T-helper 1 cell treated with Interleukin-12 subunit alpha and Interleukin-12 subunit beta and Interleukin-4 antibody, amounts not matched to agents 30 ng/mL and 1 ng/mL, for 36 hours (primary cell): ENCODE measurements around the gene RTP5. TPM values are rescaled to one million over a fixed set of nuclear protein-coding genes. Genes with fewer than 3 reads are reported as not detected.

Source experiments
- intact Hi-C: fragments of 100-400 bp; cut with micrococcal nuclease; formaldehyde crosslinking; loops from one replicate; pipeline ENCODE4 v1.15.1; 2024
- total RNA-seq: library from RNA; stranded (reverse); gene quantifications from 2 replicates; pipeline ENCODE4 v1.2.3, GENCODE V29; 2022

The RTP5 gene
- total RNA-seq, 1 donor from 2014 or later: not detected

GRCh38 chr2:241885291-241885945, 15.9 kb downstream of the RTP5 start:
- intact Hi-C loops: no loop called here

GRCh38 chr2:241885946-241886643, 16.6 kb downstream of the RTP5 start:
- intact Hi-C loops: no loop called here

- intact Hi-C loops: no loop called here
These were observed 17.4 kb downstream of the RTP5 start for GRCh38 chr2:241886840-241887447.

GRCh38 chr2:241887806-241888522, 18.4 kb downstream of the RTP5 start:
- intact Hi-C loops: no loop called here

GRCh38 chr2:241888641-241889040, 19.1 kb downstream of the RTP5 start:
- intact Hi-C loops: no loop called here

GRCh38 chr2:241890524-241891235, 21.2 kb downstream of the RTP5 start:
- intact Hi-C loops: no loop called here

- intact Hi-C loops: no loop called here
These were observed 21.9 kb downstream of the RTP5 start for GRCh38 chr2:241891315-241891987.

- intact Hi-C loops: no loop called here
These were observed 22.4 kb downstream of the RTP5 start for GRCh38 chr2:241891988-241892298.

GRCh38 chr2:241892299-241893137, 23.0 kb downstream of the RTP5 start:
- intact Hi-C loops: no loop called here

GRCh38 chr2:241893265-241893664, 23.7 kb downstream of the RTP5 start:
- intact Hi-C loops: no loop called here

GRCh38 chr2:241894056-241894641, 24.6 kb downstream of the RTP5 start:
- intact Hi-C loops: no loop called here

GRCh38 chr2:241894681-241895426, 25.3 kb downstream of the RTP5 start:
- intact Hi-C loops: no loop called here

- intact Hi-C loops: no loop called here
These were observed 25.8 kb downstream of the RTP5 start for GRCh38 chr2:241895427-241895711.

- intact Hi-C loops: no loop called here
These were observed 26.4 kb downstream of the RTP5 start for GRCh38 chr2:241895712-241896641.

- intact Hi-C loops: no loop called here
These were observed 27.2 kb downstream of the RTP5 start for GRCh38 chr2:241896746-241897201.

- intact Hi-C loops: no loop called here
These were observed 27.8 kb downstream of the RTP5 start for GRCh38 chr2:241897231-241897916.
